ENCODE data around the gene CGGBP1.

DNA sequence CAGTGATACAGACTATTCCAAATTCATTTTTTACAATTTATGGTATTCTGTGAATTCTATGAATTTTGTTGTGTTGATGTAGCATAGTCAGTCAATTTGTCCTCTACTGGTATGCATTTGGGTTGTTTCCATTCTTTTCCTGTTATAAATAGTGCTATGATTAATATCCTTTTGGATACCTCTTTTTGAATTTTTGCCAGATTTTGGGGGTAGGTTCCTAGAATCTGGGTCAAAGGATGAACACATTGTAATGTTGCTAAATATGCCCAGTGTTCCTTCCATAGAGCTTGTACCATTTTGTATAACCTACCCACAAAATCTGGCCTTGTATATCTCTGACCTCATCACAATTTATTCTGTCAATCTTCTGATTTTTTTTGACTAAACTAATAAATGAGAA lies 46.5 kb upstream of the CGGBP1 start:
- TF ChIP-seq, protein P1, sequence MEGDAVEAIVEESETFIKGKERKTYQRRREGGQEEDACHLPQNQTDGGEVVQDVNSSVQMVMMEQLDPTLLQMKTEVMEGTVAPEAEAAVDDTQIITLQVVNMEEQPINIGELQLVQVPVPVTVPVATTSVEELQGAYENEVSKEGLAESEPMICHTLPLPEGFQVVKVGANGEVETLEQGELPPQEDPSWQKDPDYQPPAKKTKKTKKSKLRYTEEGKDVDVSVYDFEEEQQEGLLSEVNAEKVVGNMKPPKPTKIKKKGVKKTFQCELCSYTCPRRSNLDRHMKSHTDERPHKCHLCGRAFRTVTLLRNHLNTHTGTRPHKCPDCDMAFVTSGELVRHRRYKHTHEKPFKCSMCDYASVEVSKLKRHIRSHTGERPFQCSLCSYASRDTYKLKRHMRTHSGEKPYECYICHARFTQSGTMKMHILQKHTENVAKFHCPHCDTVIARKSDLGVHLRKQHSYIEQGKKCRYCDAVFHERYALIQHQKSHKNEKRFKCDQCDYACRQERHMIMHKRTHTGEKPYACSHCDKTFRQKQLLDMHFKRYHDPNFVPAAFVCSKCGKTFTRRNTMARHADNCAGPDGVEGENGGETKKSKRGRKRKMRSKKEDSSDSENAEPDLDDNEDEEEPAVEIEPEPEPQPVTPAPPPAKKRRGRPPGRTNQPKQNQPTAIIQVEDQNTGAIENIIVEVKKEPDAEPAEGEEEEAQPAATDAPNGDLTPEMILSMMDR (IDR thresholded peaks at IDR 0.05), result no peak
- TF ChIP-seq POLR2A (IDR thresholded peaks at IDR 0.05), result no peak
- no peak for TF ChIP-seq EP300 (IDR thresholded peaks at IDR 0.05)
